Stimulated activated naive CD8-positive, alpha-beta T cell treated with anti-CD3 and anti-CD28 coated beads, Interleukin-15, Interleukin-2, amounts not matched to agents 100 U/mL and 50 U/mL, for 24 hours (primary cell): ENCODE measurements around the gene CNPY4.

Experiments used
- ATAC-seq: fragments of 150-1000 bp; cut with Tn5 transposase; one replicate; pipeline ENCODE4 v1.10.0; 2021
- DNase-seq: peaks from one replicate; pipeline ENCODE4 v3.0.0; 2021

CNPY4 gene

DNA sequence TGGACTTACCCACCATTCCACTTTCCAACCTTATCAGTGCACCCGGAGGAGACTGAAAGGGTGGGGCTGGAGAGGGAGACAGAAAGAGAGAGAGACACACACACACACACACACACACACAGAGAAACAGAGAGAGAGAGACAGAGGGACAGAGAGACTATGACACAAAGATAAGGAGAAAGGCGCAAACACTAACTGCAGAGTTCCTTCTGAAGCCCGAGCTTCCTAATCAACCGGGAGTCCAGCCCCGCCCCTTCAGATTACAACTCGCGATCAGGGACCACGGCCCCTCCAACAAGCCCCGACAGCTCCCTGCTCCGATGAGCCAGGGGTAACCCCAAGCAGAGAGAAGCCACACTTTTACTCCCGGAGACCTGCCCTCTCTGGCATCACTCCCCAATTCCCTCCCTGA, 48.5 kb downstream of the CNPY4 start:
- ATAC-seq, result no peak
- DNase-seq, result no peak

- ATAC-seq, result no peak
These were observed 49.9 kb downstream of the CNPY4 start for GRCh38 chr7:100169147-100169850.

DNA sequence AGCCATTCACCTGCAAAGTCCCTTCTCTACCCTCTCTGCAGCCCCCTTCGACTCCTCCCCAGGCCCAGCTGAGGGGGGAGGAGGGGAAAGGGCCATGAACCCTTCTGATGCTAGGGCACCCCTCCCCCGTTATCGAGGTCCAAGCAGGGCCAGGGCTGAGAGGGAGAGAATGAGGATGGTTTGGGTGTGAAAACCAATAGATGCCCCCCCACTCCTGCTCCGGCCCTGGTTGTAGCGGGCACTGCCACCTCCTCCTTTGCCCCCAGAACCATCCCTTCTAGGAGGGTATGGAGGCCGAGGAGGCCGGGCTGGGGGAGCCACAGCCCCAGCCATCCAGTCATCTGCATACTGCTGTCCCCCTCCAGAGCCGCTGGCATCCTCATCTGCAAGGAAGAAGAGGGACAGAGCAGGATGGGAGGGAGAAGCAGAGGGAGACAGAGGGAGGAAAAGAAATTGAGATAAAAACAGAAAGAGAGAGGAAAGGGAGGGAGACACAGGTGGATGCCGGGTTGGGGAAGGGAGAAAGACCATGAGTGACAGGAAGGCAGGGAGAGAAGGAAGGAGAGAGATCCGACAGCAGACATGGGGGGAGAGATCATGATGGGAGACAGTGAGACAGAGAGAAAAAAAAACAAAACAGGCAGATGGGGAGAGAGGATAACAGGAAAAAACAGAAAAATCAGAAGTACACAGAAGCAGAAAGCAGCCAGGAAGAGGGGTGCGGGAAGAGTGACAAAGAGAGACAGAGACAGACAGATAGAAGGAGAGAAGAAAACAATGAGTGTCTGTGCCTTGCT, 50.9 kb downstream of the CNPY4 start:
- DNase-seq (no peak), ATAC-seq (no peak)

More at GRCh38 chr7:100169147-100169850, 49.9 kb downstream of the CNPY4 start:
- DNase-seq, result no peak

- DNase-seq (peak; percentile 41), ATAC-seq (peak; percentile 17)
These were observed 51.8 kb downstream of the CNPY4 start for GRCh38 chr7:100171087-100171681.

- ATAC-seq (no peak), DNase-seq (no peak)
These were observed 52.4 kb downstream of the CNPY4 start for GRCh38 chr7:100171840-100172239.

- no peak for DNase-seq
- ATAC-seq, result no peak
These were observed 54.5 kb downstream of the CNPY4 start for GRCh38 chr7:100173806-100174495.

- no peak for ATAC-seq
- DNase-seq, result no peak
These were observed 55.1 kb downstream of the CNPY4 start for GRCh38 chr7:100174582-100174981.
